ENCODE data around the gene CLDN10. TPM values are rescaled to one million over a fixed set of nuclear protein-coding genes. Genes with fewer than 3 reads are reported as not detected.

Gene CLDN10
- not detected for total RNA-seq
- long read RNA-seq, result 0 reads

DNA sequence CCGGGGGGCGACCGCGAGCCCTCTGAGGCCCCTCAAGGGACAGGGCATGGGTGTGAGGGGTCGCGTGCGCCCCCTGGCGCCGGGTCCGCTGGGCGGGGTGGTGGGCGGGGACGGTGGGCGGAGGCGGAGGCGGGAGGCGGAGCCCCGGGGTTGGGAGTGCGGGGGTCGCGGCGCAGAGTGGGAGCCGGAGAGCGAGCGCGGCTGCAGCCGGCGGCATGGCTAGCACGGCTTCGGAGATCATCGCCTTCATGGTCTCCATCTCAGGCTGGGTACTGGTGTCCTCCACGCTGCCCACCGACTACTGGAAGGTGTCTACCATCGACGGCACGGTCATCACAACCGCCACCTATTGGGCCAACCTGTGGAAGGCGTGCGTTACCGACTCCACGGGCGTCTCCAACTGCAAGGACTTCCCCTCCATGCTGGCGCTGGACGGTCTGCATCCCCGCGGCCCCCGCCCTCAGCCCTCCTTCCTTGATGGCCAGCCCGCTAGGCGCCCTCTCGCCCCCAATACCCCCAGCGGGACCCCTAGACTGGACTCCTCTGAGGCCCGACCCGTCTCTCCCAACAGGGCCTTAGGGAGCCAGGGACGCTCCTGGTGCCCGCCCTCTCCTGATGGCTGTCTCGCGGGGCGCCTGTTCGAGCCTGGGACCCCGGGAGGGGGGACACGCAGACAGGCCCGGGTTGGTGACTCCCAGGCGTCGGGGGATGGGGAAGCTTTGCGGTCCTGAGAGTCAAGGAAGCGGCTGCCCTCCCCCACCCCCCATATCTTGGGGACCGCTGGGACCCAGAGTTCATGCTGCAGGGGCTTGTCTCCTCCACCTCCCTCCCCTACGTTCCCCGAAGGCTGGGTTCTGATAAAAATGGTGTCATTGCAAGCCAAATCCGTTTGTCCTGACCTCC lies at the start of gene CLDN10:
Gene CLDN10 (plus strand): TSS at position 182 of the 903 bp plus-strand sequence. CDS start 34 bp downstream, at position 216.
- Histone ChIP-seq H3K36me3 (no peaks in the 10 kb centered on the region), H3K27me3 (ENCODE audit: low read depth) (peaks cover 94% of the 10 kb centered on the region), H3K4me3 (peak within 1 kb of the TSS; percentile 55), H3K27ac (replicated peaks) (no peak within 1 kb of the TSS), H3K4me1 (peaks cover 13% of the 10 kb centered on the region), H3K9me3 (replicated peaks) (no peaks in the 10 kb centered on the region)
- TF ChIP-seq, protein P1, sequence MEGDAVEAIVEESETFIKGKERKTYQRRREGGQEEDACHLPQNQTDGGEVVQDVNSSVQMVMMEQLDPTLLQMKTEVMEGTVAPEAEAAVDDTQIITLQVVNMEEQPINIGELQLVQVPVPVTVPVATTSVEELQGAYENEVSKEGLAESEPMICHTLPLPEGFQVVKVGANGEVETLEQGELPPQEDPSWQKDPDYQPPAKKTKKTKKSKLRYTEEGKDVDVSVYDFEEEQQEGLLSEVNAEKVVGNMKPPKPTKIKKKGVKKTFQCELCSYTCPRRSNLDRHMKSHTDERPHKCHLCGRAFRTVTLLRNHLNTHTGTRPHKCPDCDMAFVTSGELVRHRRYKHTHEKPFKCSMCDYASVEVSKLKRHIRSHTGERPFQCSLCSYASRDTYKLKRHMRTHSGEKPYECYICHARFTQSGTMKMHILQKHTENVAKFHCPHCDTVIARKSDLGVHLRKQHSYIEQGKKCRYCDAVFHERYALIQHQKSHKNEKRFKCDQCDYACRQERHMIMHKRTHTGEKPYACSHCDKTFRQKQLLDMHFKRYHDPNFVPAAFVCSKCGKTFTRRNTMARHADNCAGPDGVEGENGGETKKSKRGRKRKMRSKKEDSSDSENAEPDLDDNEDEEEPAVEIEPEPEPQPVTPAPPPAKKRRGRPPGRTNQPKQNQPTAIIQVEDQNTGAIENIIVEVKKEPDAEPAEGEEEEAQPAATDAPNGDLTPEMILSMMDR (IDR thresholded peaks at IDR 0.05; ENCODE audit: borderline replicate concordance), result peak; percentile 13
- no peak for DNase-seq
- intact Hi-C loops (cut with micrococcal nuclease), result no loop called here

- Histone ChIP-seq H3K4me1 (no peaks in the 10 kb centered on the region), H3K27ac (replicated peaks) (no peak overlapping the region), H3K4me3 (no peak overlapping the region), H3K9me3 (replicated peaks) (peaks cover 12% of the 10 kb centered on the region), H3K27me3 (ENCODE audit: low read depth) (no peaks in the 10 kb centered on the region), H3K36me3 (no peaks in the 10 kb centered on the region)
- TF ChIP-seq, protein P1 (IDR thresholded peaks at IDR 0.05; ENCODE audit: borderline replicate concordance), result no peak
- no peak for DNase-seq
- intact Hi-C loops (cut with micrococcal nuclease), result no loop called here
Observed at GRCh38 chr13:95503662-95504061, 48.9 kb upstream of the CLDN10 start.

DNA sequence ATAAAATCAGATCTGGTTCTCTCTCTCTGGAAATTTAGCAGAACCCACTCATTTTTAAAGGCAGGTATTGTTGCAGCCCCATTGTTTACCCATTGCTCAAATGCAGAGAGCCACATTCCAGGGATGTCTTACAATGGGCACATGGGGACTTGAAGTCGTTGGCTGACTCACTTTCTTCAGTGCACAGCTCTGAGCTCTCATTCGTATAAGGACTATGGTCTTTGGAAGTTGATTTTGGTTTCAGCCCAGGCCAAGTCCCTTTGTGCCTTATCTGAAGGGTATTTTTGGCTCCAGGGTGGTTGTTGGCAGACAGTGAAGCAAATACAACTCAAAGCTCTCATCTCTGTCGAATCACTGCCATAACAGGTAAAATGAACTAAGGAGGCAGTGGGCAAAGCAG lies 47.3 kb upstream of the CLDN10 start:
- no peak for DNase-seq
- H3K4me3 ChIP-seq, result no peak overlapping the region

GRCh38 chr13:95505986-95506385 lies 46.5 kb upstream of the CLDN10 start:
- no peak overlapping the region for H3K4me3 ChIP-seq
- peaks cover 12% of the 10 kb centered on the region for H3K9me3 ChIP-seq (replicated peaks)
- DNase-seq, result no peak
- TF ChIP-seq, protein P1 (IDR thresholded peaks at IDR 0.05; ENCODE audit: borderline replicate concordance), result no peak
- H3K36me3 ChIP-seq, result no peaks in the 10 kb centered on the region
- no peaks in the 10 kb centered on the region for H3K4me1 ChIP-seq
- H3K27ac ChIP-seq (replicated peaks), result no peak overlapping the region
- H3K27me3 ChIP-seq (ENCODE audit: low read depth), result no peaks in the 10 kb centered on the region
- intact Hi-C loops (cut with micrococcal nuclease), result no loop called here

More for the DNA sequence above, 47.3 kb upstream of the CLDN10 start:
- Histone ChIP-seq H3K4me1 (no peaks in the 10 kb centered on the region), H3K27me3 (ENCODE audit: low read depth) (no peaks in the 10 kb centered on the region), H3K27ac (replicated peaks) (no peak overlapping the region), H3K36me3 (no peaks in the 10 kb centered on the region), H3K9me3 (replicated peaks) (peaks cover 12% of the 10 kb centered on the region)
- intact Hi-C loops (cut with micrococcal nuclease), result no loop called here
- TF ChIP-seq, protein P1 (IDR thresholded peaks at IDR 0.05; ENCODE audit: borderline replicate concordance), result no peak

DNA sequence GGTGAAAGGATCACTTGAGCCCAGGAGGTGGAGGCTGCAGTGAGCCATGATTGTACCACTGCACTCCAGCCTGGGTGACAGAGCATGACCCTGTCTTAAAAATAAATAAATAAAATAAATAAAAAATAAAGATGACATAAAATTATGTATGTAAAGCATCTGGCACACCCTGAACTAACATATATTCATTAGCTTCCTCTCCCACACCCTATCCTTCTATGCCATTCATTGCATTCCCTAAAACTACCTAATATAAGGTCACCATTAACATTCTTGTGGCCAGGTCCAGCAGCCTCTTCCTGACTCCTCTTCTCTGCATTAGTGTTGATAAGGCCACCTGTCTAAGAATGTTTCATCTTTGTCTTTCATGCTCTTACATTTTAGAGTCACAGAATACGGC lies 44.5 kb upstream of the CLDN10 start:
- TF ChIP-seq, protein P1 (IDR thresholded peaks at IDR 0.05; ENCODE audit: borderline replicate concordance), result no peak
- no peak for DNase-seq
- Histone ChIP-seq H3K36me3 (no peaks in the 10 kb centered on the region), H3K27ac (replicated peaks) (no peak overlapping the region), H3K4me1 (no peaks in the 10 kb centered on the region), H3K27me3 (ENCODE audit: low read depth) (no peaks in the 10 kb centered on the region), H3K9me3 (replicated peaks) (no peaks in the 10 kb centered on the region), H3K4me3 (no peak overlapping the region)
- intact Hi-C loops (cut with micrococcal nuclease), result no loop called here
